Stimulated activated naive CD8-positive, alpha-beta T cell treated with anti-CD3 and anti-CD28 coated beads, Interleukin-15, amount 100 ng/mL, for 72 hours (primary cell): ENCODE results near the gene CALML3.

ENCODE experiments used
- ATAC-seq: fragments of 150-1000 bp; cut with Tn5 transposase; 2 replicates; pipeline ENCODE4 v1.10.0; 2021; ENCODE audit warnings: mild to moderate bottlenecking, moderate library complexity
- DNase-seq, 2 donors: peaks; one replicate each; pipeline ENCODE4 v3.0.0; 2021 to 2022
- H3K27ac Mint-ChIP-seq, 2 donors: one replicate each; pipeline ENCODE4 v1.8.0; 2022; ENCODE audit warnings: mild to moderate bottlenecking in 2 of 2, mixed read lengths in 2 of 2, moderate library complexity in 2 of 2
- H3K27me3 Mint-ChIP-seq: one replicate; pipeline ENCODE4 v1.8.0; 2022; ENCODE audit warnings: mixed read lengths
- H3K4me1 Mint-ChIP-seq: one replicate; pipeline ENCODE4 v1.8.0; 2022; ENCODE audit warnings: mild to moderate bottlenecking, mixed read lengths
- H3K4me3 Mint-ChIP-seq, 2 donors: one replicate each; pipeline ENCODE4 v1.8.0; 2022; ENCODE audit warnings: mild to moderate bottlenecking in 2 of 2, mixed read lengths in 2 of 2, moderate library complexity in 1 of 2
- H3K9me3 Mint-ChIP-seq, 2 donors: one replicate each; pipeline ENCODE4 v1.8.0; 2022; ENCODE audit warnings: mixed read lengths in 2 of 2

Gene CALML3

DNA sequence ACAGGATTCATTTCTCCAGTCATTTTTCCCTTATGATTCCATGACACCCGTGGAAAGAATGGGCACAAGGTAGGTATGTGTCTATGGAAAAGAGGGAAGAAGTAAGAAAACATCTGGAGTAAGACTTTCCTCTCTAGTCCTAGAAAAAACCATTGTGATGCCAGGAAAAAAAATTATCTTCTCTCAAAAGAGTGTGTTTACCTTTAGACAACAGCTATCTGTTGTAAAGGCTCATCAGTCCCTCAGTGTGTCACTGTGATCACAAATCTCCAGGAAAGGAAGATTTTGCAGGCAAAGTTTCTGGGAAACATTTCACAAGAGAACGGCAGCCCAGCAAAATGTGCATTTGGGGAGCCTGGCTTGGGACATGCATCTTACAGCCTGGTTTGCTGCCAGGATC, 44.8 kb downstream of the CALML3 start:
- no peak overlapping the region for H3K27ac Mint-ChIP-seq
- no peak overlapping the region for H3K4me3 Mint-ChIP-seq
- peaks cover 8% of the 10 kb centered on the region for H3K4me1 Mint-ChIP-seq
- ATAC-seq, result no peak
- H3K9me3 Mint-ChIP-seq, result no peaks in the 10 kb centered on the region
- peaks cover 7% of the 10 kb centered on the region for H3K27me3 Mint-ChIP-seq
- DNase-seq, result no peak

DNA sequence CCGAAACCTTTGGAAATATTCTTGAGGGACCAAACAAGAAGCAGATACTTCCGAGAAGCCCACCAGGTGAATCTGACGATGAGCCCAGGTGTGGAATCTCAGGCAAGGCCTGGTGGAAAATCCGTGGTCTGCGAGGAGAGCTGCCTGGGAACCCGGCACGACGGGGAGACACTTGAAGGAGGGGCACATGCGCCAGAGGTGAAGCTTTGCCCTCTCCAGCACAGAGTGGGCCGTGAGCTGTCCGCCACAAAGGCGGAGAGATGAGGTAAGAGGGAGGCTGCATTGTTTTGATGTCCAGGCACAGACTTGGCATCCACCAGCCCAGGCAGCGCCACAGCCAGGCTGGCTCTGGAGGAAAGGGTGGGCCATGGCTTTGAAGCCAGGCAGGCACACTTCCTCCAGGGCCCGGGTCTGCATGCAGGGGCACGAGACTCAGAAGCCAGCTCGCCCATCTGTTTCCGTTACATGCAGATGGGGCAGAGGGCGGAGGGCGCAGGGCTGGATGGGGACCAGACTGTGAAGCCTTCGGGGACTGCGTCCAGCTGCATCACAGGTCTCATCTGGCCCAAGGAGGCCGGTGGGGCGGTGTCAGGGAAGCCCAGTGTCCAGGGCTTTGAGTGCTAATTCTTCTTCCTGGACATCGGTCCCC, 45.4 kb downstream of the CALML3 start:
- DNase-seq (no peak), ATAC-seq (no peak)
- H3K9me3 Mint-ChIP-seq, result no peaks in the 10 kb centered on the region
- no peak overlapping the region for H3K4me3 Mint-ChIP-seq
- no peak overlapping the region for H3K27ac Mint-ChIP-seq
- H3K4me1 Mint-ChIP-seq, result peaks cover 3% of the 10 kb centered on the region
- H3K27me3 Mint-ChIP-seq, result peaks cover 1% of the 10 kb centered on the region

DNA sequence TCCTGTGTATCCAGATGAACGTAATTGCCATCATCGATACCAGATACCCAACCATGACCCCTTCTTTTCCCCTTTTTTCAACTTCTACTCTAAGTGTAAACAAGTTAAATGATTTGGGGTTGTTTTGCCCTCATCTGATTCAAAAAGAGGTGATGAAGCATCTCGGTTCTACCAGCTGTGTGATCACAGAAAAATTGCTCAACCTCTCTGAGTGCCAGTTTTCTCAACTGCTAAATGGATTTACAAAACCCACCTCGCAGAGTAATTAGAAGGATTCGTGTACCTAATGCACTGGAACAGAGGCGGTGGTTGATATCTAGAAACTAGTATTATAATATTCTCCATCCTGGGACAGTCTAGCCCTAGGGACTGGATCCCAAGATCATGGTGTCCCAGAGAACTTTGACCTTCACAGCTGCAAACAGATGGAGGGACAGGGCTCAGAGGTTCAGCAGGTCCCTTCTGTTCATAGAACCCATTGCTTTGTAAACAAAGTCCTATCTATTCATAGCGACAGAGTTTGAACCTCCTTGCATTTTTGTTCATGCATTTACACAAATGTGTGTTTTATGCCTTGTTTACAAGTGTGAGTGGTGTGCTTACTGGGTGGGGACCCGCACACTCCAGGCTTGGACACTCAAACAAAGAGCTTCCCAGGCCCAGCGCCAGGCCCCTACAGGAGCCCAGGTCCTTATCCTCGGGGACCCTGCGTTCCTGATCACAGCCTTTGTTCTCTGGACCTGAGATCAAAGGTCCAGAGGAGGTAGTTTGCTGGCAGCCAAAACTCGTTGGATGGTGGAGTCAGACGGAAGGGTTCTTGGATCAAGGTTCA, 46.4 kb downstream of the CALML3 start:
- Mint-ChIP-seq H3K4me1 (no peaks in the 10 kb centered on the region), H3K9me3 (no peaks in the 10 kb centered on the region), H3K27ac (no peak overlapping the region), H3K4me3 (no peak overlapping the region), H3K27me3 (no peaks in the 10 kb centered on the region)
- no peak for DNase-seq
- ATAC-seq, result no peak

DNA sequence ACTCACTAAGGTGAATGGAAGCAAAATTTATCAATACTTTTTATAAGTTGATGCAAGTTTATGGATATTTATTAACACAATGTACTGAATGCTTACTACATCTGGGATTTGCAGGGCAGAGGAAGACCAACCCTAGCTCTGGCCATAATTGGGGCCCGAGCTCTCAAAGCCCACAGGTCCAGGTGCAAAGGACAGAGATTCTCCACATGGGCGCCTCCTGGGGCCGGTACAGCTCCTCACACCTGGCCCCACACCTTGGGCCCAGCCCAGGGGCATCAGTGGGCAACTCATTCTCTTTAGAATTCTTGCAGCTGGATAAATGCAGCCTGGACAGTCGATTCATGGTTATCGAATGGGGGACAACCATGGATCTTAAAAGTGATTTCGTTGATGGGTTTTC, 47.1 kb downstream of the CALML3 start:
- Mint-ChIP-seq H3K9me3 (no peaks in the 10 kb centered on the region), H3K4me1 (no peaks in the 10 kb centered on the region), H3K27me3 (no peaks in the 10 kb centered on the region), H3K27ac (no peak overlapping the region), H3K4me3 (no peak overlapping the region)
- DNase-seq, result no peak
- no peak for ATAC-seq

DNA sequence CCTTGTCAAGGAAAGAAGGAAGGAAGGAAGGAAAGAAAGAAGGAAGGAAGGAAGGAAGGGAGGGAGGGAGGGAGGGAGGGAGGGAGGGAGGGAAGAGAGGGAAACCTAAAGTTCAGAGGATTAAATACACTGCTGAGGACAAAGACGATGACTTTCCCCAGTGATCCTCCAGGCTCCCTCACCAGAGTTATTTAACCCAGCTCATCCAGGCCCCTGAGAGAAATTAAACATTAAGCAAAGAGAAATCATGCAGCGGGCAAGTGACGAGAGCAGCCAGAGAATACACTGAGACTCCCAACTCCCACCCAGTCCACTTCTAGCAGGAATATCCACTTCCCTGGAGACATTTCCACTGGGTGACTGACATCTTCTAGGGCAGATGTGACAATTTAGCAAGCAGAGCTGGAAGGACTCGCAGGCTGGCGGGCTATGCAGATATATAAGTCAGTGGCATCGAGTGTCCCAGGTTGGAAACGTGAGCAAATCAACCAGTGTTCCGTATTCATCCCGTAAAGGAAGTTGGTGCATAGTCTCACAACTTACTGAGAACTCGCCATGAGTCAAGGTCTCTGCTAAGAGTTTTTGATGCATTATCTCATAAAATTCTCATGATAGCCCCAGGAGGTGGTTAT, 48.7 kb downstream of the CALML3 start:
- DNase-seq (no peak), ATAC-seq (no peak)
- no peaks in the 10 kb centered on the region for H3K4me1 Mint-ChIP-seq
- no peak overlapping the region for H3K27ac Mint-ChIP-seq
- no peak overlapping the region for H3K4me3 Mint-ChIP-seq
- H3K9me3 Mint-ChIP-seq, result no peaks in the 10 kb centered on the region
- no peaks in the 10 kb centered on the region for H3K27me3 Mint-ChIP-seq

DNA sequence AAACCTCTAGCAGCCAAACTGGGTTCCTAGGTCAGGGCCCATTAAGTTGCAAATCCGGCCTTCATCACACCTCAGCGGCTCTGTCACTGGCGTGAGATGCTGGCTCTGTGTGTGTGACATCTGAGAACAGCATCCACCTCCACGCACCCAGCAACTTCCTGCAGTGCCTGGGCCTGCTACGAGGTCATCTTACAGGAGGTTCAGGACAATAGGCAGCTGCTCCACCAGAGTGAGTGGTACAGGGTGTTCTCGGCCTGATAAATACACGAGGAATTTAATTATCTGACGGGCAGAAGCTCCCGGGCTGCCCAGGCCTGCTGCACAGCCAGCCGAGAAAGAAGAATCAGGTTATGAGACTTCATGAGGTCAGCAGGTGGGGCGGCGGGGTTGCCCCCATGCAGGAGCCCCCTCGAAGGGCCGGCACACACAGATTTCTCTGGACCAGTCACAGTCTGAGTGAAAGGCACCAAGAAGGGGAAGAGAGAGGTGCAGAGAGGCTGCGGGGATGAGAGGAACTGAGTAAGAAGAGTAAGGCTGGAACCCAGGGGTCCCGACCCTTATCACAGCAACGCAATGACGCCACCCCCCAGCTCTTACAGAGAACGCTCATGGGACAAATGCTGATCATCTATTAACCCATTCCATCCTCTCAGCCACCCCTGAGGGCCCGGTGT, 49.3 kb downstream of the CALML3 start:
- H3K4me1 Mint-ChIP-seq, result no peaks in the 10 kb centered on the region
- no peaks in the 10 kb centered on the region for H3K9me3 Mint-ChIP-seq
- no peak overlapping the region for H3K27ac Mint-ChIP-seq
- no peaks in the 10 kb centered on the region for H3K27me3 Mint-ChIP-seq
- no peak for DNase-seq
- H3K4me3 Mint-ChIP-seq, result no peak overlapping the region
- no peak for ATAC-seq

DNA sequence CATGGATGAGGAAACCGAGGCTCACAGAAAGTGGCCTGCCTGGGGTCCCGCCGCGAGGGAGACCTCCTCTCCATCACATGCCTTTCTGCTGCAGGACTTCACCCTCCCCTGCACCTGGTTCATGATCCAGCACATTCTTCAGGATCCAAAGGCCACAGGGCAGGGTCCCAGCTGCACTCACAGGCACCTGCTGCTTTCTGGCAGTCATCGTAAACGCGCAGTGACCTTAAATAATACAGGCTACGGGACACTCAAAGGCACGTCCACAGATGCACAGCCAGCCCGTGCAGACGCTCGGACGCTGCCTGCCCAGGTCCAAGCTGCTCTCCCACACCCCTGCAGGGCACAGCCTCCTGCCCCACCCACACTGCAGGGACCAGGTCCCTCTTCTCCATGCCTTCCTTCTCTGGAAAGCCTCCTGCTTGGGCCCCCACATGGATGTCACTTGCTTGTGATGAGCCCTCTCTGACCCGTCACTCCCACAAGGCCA, 49.9 kb downstream of the CALML3 start:
- Mint-ChIP-seq H3K4me1 (no peaks in the 10 kb centered on the region), H3K27me3 (no peaks in the 10 kb centered on the region), H3K9me3 (no peaks in the 10 kb centered on the region), H3K4me3 (no peak overlapping the region), H3K27ac (no peak overlapping the region)
- no peak for DNase-seq
- no peak for ATAC-seq

DNA sequence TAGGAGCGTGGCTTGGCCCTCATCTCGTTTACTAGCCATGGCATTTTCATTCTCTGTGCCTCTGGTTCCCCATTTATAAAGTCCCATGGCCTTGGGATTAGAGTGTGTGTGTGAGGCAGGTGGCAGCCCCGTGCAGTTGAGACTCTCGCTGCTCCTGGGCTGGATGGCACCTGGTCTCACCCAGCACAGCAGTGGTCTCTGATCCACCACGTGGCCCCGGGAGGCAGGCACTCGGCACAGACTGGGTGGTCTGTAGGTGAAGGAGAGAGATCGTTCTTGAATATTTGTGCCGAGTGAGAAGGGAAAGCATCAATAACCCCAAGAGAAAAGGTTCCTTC, 50.4 kb downstream of the CALML3 start:
- Mint-ChIP-seq H3K27ac (no peak overlapping the region), H3K4me3 (no peak overlapping the region), H3K9me3 (no peaks in the 10 kb centered on the region), H3K27me3 (no peaks in the 10 kb centered on the region), H3K4me1 (no peaks in the 10 kb centered on the region)
- no peak for ATAC-seq
- no peak for DNase-seq

DNA sequence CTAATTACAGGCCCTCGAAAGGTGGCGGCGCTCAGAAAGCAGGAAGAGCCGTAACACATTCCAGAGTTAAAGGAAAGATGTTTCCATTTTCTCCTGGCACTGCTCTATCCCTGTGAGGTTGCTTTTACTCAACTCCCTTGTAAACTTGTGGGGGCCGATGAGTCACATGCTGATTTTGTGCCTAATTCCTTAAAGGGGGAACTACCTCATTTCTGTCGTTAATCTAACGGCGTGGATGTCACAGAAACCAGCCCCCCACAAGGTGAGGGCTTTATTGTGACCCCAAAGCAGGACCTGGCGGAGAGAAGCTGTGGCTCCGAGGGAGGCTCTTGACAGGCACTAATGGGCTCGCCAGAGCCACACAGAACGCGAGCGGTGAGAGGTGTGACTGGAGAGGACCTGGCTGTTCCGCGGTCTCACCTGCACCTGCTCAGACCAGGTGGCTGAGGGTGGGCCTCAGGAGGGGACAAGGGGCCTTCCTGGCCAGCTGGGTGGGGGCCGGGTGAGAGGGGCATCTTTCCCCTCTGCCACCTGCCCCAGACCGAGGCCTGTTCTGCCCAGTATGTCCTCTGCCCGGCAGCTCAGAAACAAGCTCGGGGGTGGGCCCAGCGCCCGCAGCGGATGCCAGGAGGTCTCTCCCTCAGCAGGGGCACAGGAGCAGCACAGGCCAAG, 50.9 kb downstream of the CALML3 start:
- Mint-ChIP-seq H3K4me3 (no peak overlapping the region), H3K9me3 (no peaks in the 10 kb centered on the region), H3K27me3 (no peaks in the 10 kb centered on the region), H3K4me1 (no peaks in the 10 kb centered on the region), H3K27ac (peak overlapping the region in 1 of 2 donors; percentile 68)
- ATAC-seq (peak; percentile 3), DNase-seq (no peak)

DNA sequence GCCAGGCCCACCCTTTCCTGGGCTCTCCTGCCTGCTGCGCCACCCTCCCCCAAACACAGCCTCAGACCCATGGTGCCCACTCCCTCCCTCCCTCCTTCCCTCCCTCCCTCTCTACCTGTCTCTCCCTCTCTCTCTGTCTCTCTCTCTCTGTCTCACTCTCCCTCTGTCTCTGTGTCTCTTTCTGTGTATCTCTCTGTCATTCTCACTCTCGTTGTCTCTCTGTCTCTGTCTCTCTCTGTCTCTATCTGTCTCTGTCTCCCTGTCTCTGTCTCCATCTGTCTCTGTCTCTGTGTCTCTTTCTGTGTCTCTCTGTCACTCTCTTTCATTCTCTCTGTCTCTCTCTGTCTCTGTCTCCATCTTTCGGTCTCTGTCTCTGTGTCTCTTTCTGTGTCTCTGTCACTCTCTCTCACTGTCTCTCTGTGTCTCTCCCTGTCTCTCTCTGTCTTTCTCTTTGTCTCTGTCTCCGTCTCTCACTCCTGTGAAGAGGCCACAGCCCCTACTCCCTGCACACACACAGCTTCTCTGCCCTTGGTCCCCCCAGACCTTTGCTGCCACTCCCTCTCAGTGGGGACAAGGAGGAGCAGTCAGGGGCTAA, 51.5 kb downstream of the CALML3 start:
- DNase-seq, result no peak
- Mint-ChIP-seq H3K27me3 (no peaks in the 10 kb centered on the region), H3K27ac (no peak overlapping the region), H3K4me3 (no peak overlapping the region), H3K4me1 (no peaks in the 10 kb centered on the region), H3K9me3 (no peaks in the 10 kb centered on the region)
- ATAC-seq, result peak; percentile 7
